ENCODE measurements around the gene OR10P1.

OR10P1 gene

DNA sequence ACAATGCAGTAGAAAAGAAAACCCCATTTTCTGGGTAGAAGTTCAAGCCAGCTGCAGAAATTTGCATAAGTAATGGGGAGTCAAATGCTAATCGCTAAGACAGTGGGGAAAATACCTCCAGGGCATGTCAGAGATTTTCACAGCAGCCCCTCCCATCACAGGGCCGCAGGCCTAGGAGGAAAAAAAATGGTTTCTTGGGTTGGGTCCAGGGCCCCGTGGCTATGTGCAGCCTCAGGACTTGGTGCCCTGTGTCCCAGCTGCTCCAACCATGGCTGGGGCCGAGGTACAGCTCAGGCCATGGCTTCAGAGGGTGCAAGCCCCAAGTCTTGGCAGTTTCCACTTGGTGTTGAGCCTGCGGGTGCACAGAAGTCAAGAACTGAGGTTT lies 14.6 kb downstream of the OR10P1 start:
- H2AFZ ChIP-seq (ENCODE audit: low read length, unreplicated experiment): no peak overlapping the region
- H3K36me3 ChIP-seq (ENCODE audit: insufficient read depth, low read length): no peaks in the 10 kb centered on the region
- no peaks in the 10 kb centered on the region for H3K27me3 ChIP-seq (ENCODE audit: insufficient read depth, low read length)
- H3K4me1 ChIP-seq (ENCODE audit: control insufficient read depth, insufficient read depth, low read length, unreplicated experiment): no peaks in the 10 kb centered on the region
- no peaks in the 10 kb centered on the region for H3K79me2 ChIP-seq (ENCODE audit: control insufficient read depth, insufficient read depth, low read length, unreplicated experiment)
- H3K4me3 ChIP-seq (ENCODE audit: low read depth, low read length): no peak overlapping the region
- no peak overlapping the region for H3K27ac ChIP-seq (ENCODE audit: low read depth, low read length)

- Histone ChIP-seq H3K27me3 (ENCODE audit: insufficient read depth, low read length) (no peaks in the 10 kb centered on the region; the same call in 1 of the 2 replicates), H3K79me2 (ENCODE audit: control insufficient read depth, insufficient read depth, low read length, unreplicated experiment) (no peaks in the 10 kb centered on the region), H2AFZ (ENCODE audit: low read length, unreplicated experiment) (no peak overlapping the region), H3K4me1 (ENCODE audit: control insufficient read depth, insufficient read depth, low read length, unreplicated experiment) (no peaks in the 10 kb centered on the region), H3K36me3 (ENCODE audit: insufficient read depth, low read length) (no peaks in the 10 kb centered on the region), H3K4me3 (ENCODE audit: low read depth, low read length) (no peak overlapping the region), H3K27ac (ENCODE audit: low read depth, low read length) (no peak overlapping the region)
These were observed 15.7 kb downstream of the OR10P1 start for GRCh38 chr12:55652352-55652751.

DNA sequence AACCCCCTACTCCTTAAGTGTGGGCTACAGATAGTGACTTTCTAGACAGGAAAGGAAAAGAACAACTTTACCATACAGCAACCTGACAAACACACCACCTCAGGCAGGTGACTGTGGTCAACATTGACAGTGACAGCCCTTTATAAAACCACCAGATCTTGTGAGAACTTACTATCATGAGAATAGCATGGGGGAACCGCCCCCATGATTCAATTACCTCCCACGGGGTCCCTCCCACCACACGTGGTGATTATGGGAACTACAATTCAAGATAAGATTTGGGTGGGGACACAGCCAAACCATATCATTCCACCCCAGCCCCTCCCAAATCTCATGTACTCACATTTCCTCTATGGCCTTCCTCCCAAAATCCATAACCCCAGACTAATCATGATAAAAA lies 16.3 kb downstream of the OR10P1 start:
- H3K27me3 ChIP-seq (ENCODE audit: insufficient read depth, low read length): no peaks in the 10 kb centered on the region; the same call in 1 of the 2 replicates
- no peak overlapping the region for H3K27ac ChIP-seq (ENCODE audit: low read depth, low read length)
- H3K79me2 ChIP-seq (ENCODE audit: control insufficient read depth, insufficient read depth, low read length, unreplicated experiment): no peaks in the 10 kb centered on the region
- H3K4me3 ChIP-seq (ENCODE audit: low read depth, low read length): no peak overlapping the region
- no peak overlapping the region for H2AFZ ChIP-seq (ENCODE audit: low read length, unreplicated experiment)
- H3K36me3 ChIP-seq (ENCODE audit: insufficient read depth, low read length): no peaks in the 10 kb centered on the region
- no peaks in the 10 kb centered on the region for H3K4me1 ChIP-seq (ENCODE audit: control insufficient read depth, insufficient read depth, low read length, unreplicated experiment)

DNA sequence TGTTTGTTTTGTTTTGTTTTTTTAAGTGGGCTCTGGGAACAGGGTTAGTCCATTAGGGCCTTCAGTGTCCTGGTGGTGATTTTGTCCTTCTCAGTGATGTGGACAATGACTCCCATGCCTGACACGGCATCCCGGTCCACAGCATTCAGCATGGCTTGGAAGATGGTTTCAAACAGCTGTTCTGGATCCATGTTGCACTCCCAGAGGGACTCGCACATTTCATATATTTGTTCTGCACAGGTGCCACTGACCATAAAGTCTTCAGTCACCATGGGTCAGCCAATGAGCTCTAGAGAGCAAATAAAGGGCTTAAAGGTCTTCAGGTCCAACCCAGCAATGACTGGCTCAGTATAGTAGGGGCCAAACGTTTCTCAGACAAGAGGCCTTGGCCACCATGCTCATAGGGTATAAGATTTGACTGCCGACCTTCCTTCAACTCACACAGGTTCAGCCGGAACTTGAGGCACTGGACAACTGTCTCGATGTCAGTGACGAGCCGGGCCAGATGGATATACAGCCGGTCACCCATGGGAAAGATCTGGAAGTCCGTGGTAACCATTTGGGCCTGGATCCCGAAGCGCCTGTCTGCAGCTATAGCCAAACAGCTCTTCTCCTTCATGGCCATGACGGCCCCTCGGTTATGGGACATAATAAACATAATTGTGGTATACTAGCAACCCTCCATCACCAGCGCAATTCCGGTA lies 18.0 kb downstream of the OR10P1 start:
- Histone ChIP-seq H2AFZ (ENCODE audit: low read length, unreplicated experiment) (no peak overlapping the region), H3K4me3 (ENCODE audit: low read depth, low read length) (no peak overlapping the region), H3K27me3 (ENCODE audit: insufficient read depth, low read length) (no peaks in the 10 kb centered on the region; the same call in 1 of the 2 replicates), H3K27ac (ENCODE audit: low read depth, low read length) (no peak overlapping the region), H3K4me1 (ENCODE audit: control insufficient read depth, insufficient read depth, low read length, unreplicated experiment) (no peaks in the 10 kb centered on the region), H3K36me3 (ENCODE audit: insufficient read depth, low read length) (no peaks in the 10 kb centered on the region), H3K79me2 (ENCODE audit: control insufficient read depth, insufficient read depth, low read length, unreplicated experiment) (no peaks in the 10 kb centered on the region)

GRCh38 chr12:55657212-55657611 lies 20.5 kb downstream of the OR10P1 start:
- H3K79me2 ChIP-seq (ENCODE audit: control insufficient read depth, insufficient read depth, low read length, unreplicated experiment): no peaks in the 10 kb centered on the region
- H3K36me3 ChIP-seq (ENCODE audit: insufficient read depth, low read length): no peaks in the 10 kb centered on the region
- H2AFZ ChIP-seq (ENCODE audit: low read length, unreplicated experiment): no peak overlapping the region
- H3K27me3 ChIP-seq (ENCODE audit: insufficient read depth, low read length): no peaks in the 10 kb centered on the region; the same call in 1 of the 2 replicates
- H3K4me3 ChIP-seq (ENCODE audit: low read depth, low read length): no peak overlapping the region
- H3K27ac ChIP-seq (ENCODE audit: low read depth, low read length): no peak overlapping the region
- H3K4me1 ChIP-seq (ENCODE audit: control insufficient read depth, insufficient read depth, low read length, unreplicated experiment): peaks cover 6% of the 10 kb centered on the region

DNA sequence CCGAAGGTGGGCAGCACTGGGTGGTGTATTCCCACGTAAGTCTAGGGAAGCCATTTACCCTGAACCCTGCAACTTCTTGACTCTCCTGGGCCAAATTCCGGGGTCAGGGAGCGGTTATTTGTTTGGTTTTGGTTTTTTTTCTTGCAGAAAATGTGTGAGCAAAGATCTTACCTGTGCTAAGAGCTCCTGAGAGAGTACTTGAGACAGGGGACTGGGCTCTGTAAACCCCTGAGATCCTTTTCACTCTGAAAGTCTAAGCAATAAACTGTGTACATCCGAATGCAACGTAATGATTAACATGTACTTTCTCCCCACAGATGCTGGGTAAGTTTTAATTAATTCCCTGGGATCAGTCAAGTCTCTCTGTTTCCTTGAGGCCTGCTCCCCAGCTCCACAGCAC lies 21.5 kb downstream of the OR10P1 start:
- H3K36me3 ChIP-seq (ENCODE audit: insufficient read depth, low read length): no peaks in the 10 kb centered on the region
- no peak overlapping the region for H3K27ac ChIP-seq (ENCODE audit: low read depth, low read length)
- no peaks in the 10 kb centered on the region for H3K79me2 ChIP-seq (ENCODE audit: control insufficient read depth, insufficient read depth, low read length, unreplicated experiment)
- H3K4me1 ChIP-seq (ENCODE audit: control insufficient read depth, insufficient read depth, low read length, unreplicated experiment): peaks cover 6% of the 10 kb centered on the region
- no peak overlapping the region for H2AFZ ChIP-seq (ENCODE audit: low read length, unreplicated experiment)
- no peak overlapping the region for H3K4me3 ChIP-seq (ENCODE audit: low read depth, low read length)
- H3K27me3 ChIP-seq (ENCODE audit: insufficient read depth, low read length): no peaks in the 10 kb centered on the region; the same call in 1 of the 2 replicates

DNA sequence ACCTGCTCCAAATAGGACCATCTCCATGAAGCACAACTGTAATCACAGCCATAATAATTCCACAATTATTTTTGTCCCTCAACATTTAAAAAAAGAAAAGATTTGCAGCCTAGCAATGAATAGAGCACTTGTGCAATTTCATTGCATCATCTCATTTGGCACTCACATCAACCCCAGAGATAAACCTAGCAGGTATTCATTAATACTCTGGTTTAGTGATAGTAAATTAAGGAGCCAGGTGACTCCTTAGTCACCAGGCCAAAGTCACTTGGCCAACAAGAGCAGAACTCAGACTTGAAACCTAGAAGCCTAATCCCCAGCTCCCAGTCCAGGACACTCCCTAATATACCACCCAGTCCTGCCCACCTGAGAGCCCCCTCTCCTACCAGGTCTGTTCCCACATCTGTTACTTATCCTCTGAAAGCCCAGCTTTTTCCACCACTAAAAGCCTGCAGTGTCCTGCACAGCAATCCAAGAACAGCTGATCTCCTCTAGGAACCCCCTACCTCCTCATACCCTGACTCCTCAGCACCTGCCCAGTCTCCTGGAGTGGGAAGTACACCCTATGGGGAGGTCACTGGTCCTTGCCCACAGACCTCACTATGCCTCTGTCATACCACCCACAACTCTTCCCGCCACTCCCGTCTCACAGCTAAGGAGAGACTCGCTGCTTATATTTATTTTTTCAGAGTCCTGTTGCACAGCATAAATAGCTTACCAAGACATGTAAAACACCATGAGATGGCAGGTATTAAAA lies 22.1 kb downstream of the OR10P1 start:
- Histone ChIP-seq H3K27me3 (ENCODE audit: insufficient read depth, low read length) (no peaks in the 10 kb centered on the region; the same call in 1 of the 2 replicates), H3K36me3 (ENCODE audit: insufficient read depth, low read length) (no peaks in the 10 kb centered on the region), H2AFZ (ENCODE audit: low read length, unreplicated experiment) (peak overlapping the region; percentile 80), H3K4me1 (ENCODE audit: control insufficient read depth, insufficient read depth, low read length, unreplicated experiment) (peaks cover 6% of the 10 kb centered on the region), H3K27ac (ENCODE audit: low read depth, low read length) (no peak overlapping the region), H3K79me2 (ENCODE audit: control insufficient read depth, insufficient read depth, low read length, unreplicated experiment) (no peaks in the 10 kb centered on the region), H3K4me3 (ENCODE audit: low read depth, low read length) (no peak overlapping the region)

DNA sequence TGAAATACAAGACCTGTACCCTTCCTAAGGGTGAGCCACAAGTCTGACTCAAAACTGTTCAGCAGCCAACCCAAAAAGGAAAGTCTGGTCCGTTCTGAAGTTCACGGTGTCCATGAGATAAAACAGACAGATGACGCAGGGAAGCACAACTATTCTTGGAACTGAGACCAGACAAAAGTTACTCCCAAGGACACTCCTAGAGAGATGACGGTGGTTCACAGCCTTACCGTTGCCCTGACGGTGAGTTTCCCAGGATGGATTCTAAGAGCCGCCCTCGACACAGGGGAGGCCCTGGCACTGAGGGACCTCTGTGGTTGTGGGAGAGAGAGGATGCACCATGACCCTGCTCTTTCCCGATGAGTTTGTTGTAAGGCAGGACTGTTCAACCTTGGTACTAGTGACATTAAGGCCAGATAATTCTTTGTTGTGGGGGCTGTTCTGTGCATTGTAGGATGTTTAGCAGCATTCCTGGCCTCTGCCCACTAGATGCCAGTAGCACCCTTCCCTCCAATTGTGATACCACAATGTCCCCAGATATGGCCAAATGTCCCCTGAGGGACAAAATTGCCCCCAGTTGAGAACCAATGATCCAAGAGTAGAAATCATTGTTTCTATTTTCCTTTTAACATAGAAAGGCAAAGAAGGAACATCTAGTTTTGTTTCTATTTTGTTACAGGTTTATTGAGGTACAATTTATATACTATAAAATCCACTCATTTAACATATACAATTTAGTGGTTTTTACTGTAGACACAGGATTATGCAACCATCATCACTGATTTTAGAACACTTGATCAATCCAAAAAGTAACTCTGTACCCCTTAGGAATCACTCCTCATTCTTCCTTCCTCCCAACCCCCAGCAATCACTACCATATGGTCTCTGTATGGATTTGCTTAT lies 23.0 kb downstream of the OR10P1 start:
- Histone ChIP-seq H3K27ac (ENCODE audit: low read depth, low read length) (peak overlapping the region; percentile 1; the same call in 1 of the 2 replicates), H3K27me3 (ENCODE audit: insufficient read depth, low read length) (no peaks in the 10 kb centered on the region; the same call in 1 of the 2 replicates), H3K36me3 (ENCODE audit: insufficient read depth, low read length) (no peaks in the 10 kb centered on the region), H2AFZ (ENCODE audit: low read length, unreplicated experiment) (peak overlapping the region; percentile 80), H3K79me2 (ENCODE audit: control insufficient read depth, insufficient read depth, low read length, unreplicated experiment) (no peaks in the 10 kb centered on the region), H3K4me1 (ENCODE audit: control insufficient read depth, insufficient read depth, low read length, unreplicated experiment) (peaks cover 6% of the 10 kb centered on the region), H3K4me3 (ENCODE audit: low read depth, low read length) (no peak overlapping the region)

GRCh38 chr12:55663391-55663790 lies 26.7 kb downstream of the OR10P1 start:
- Histone ChIP-seq H3K4me3 (ENCODE audit: low read depth, low read length) (no peak overlapping the region), H3K79me2 (ENCODE audit: control insufficient read depth, insufficient read depth, low read length, unreplicated experiment) (no peaks in the 10 kb centered on the region)

GRCh38 chr12:55664826-55665225 lies 28.1 kb downstream of the OR10P1 start:
- Histone ChIP-seq H3K4me3 (ENCODE audit: low read depth, low read length) (no peak overlapping the region), H3K79me2 (ENCODE audit: control insufficient read depth, insufficient read depth, low read length, unreplicated experiment) (no peaks in the 10 kb centered on the region), H3K27me3 (ENCODE audit: insufficient read depth, low read length) (no peaks in the 10 kb centered on the region), H3K36me3 (ENCODE audit: insufficient read depth, low read length) (no peaks in the 10 kb centered on the region), H3K4me1 (ENCODE audit: control insufficient read depth, insufficient read depth, low read length, unreplicated experiment) (peaks cover 6% of the 10 kb centered on the region), H3K27ac (ENCODE audit: low read depth, low read length) (no peak overlapping the region), H2AFZ (ENCODE audit: low read length, unreplicated experiment) (no peak overlapping the region)

More at GRCh38 chr12:55663391-55663790, 26.7 kb downstream of the OR10P1 start:
- H3K27ac ChIP-seq (ENCODE audit: low read depth, low read length): no peak overlapping the region
- H2AFZ ChIP-seq (ENCODE audit: low read length, unreplicated experiment): no peak overlapping the region
- H3K36me3 ChIP-seq (ENCODE audit: insufficient read depth, low read length): no peaks in the 10 kb centered on the region
- H3K27me3 ChIP-seq (ENCODE audit: insufficient read depth, low read length): no peaks in the 10 kb centered on the region
- H3K4me1 ChIP-seq (ENCODE audit: control insufficient read depth, insufficient read depth, low read length, unreplicated experiment): peaks cover 6% of the 10 kb centered on the region
